ENCODE results near the gene SLC44A4.
"Not testable (repeated sequence)": the region's sequence is repeated elsewhere in the genome, so short reads cannot be mapped to it uniquely, and the experiment has no call there.

Gene SLC44A4

DNA sequence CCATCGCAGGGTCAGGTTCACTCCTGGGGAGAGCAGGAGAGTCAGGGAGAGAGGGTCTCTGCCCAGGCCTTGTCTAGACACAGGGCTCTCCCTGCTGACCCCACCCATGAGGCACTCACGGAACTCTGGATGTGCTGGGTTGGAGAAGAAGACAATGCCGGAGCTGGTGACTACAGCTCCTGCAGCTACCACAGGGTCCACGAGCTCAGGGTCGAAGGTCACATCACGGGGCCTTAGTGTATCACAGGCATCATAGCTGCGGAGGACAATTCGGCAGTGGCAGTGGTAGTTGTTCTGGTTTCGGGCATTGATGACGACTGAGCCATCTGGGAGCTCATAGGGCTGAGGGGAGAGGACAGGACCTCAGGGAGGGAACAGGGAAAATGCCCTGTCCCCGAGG lies 18.9 kb downstream of the SLC44A4 start:
- 95 to 97% methylated on average over 11 of the region's 11 CpGs for WGBS, 2 experiments

GRCh38 chr6:31858707-31859106 lies 20.1 kb downstream of the SLC44A4 start:
- Histone ChIP-seq H3K36me3 (ENCODE audit: control insufficient read depth, insufficient read depth, low read length) (peaks cover 7% of the 10 kb centered on the region), H3K4me3 (ENCODE audit: insufficient read depth, low read depth, low read length) (no peak overlapping the region), H3K4me1 (ENCODE audit: control insufficient read depth, insufficient read depth, low read length) (no peaks in the 10 kb centered on the region), H3K9me3 (ENCODE audit: control insufficient read depth, low read length) (no peaks in the 10 kb centered on the region), H3K27me3 (ENCODE audit: control insufficient read depth, insufficient read depth, low read length, poor library complexity, severe bottlenecking) (no peaks in the 10 kb centered on the region), H3K27ac (ENCODE audit: insufficient read depth, low read depth, low read length, poor library complexity, severe bottlenecking) (no peak overlapping the region)
- WGBS, 2 experiments = 94 to 96% methylated on average over 8 of the region's 8 CpGs

More for the DNA sequence above, 18.9 kb downstream of the SLC44A4 start:
- Histone ChIP-seq H3K27me3 (ENCODE audit: control insufficient read depth, insufficient read depth, low read length, poor library complexity, severe bottlenecking) (no peaks in the 10 kb centered on the region), H3K4me3 (ENCODE audit: insufficient read depth, low read depth, low read length) (no peak overlapping the region), H3K4me1 (ENCODE audit: control insufficient read depth, insufficient read depth, low read length) (peaks cover 3% of the 10 kb centered on the region), H3K27ac (ENCODE audit: insufficient read depth, low read depth, low read length, poor library complexity, severe bottlenecking) (no peak overlapping the region), H3K36me3 (ENCODE audit: control insufficient read depth, insufficient read depth, low read length) (peaks cover 7% of the 10 kb centered on the region), H3K9me3 (ENCODE audit: control insufficient read depth, low read length) (no peaks in the 10 kb centered on the region)

- not testable (repeated sequence) for H3K27me3 ChIP-seq (ENCODE audit: control insufficient read depth, insufficient read depth, low read length, poor library complexity, severe bottlenecking); H3K9me3 ChIP-seq (ENCODE audit: control insufficient read depth, low read length); H3K4me3 ChIP-seq (ENCODE audit: insufficient read depth, low read depth, low read length); H3K4me1 ChIP-seq (ENCODE audit: control insufficient read depth, insufficient read depth, low read length); H3K27ac ChIP-seq (ENCODE audit: insufficient read depth, low read depth, low read length, poor library complexity, severe bottlenecking); H3K36me3 ChIP-seq (ENCODE audit: control insufficient read depth, insufficient read depth, low read length)
- WGBS, 2 experiments = 94 to 96% methylated on average over 8 of the region's 8 CpGs
These were observed 21.0 kb downstream of the SLC44A4 start for GRCh38 chr6:31857774-31858173.

DNA sequence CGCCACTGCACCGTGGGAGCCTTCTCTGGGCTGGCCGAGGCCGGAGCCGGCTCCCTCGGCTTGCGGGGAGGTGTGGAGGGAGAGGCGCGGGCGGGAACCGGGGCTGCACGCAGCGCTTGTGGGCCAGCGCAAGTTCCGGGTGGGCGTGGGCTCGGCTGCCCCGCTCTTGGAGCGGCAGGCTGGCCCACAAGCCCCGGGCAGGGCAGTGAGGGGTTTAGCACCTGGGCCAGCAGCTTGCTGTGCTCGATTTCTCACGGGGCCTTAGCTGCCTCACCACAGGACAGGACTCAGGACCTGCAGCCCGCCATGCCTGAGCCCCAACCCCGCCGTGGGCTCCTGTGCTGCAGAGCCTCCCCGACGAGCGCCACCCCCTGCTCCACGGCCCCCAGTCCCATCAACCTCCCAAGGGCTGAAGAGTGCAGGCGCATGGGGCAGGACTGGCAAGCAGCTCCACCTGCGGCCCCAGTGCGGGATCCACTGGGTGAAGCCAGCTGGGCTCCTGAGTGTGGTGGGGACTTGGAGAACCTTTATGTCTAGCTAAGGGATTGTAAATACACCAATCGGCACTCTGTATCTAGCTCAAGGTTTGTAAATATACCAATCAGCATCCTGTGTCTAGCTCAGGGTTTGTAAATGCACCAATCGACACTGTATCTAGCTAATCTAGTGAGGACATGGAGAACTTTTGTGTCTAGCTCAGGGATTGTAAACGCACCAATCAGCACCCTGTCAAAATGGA lies 26.6 kb downstream of the SLC44A4 start:
- not testable (repeated sequence) for H3K36me3 ChIP-seq (ENCODE audit: control insufficient read depth, insufficient read depth, low read length); H3K4me3 ChIP-seq (ENCODE audit: insufficient read depth, low read depth, low read length); H3K27ac ChIP-seq (ENCODE audit: insufficient read depth, low read depth, low read length, poor library complexity, severe bottlenecking); H3K27me3 ChIP-seq (ENCODE audit: control insufficient read depth, insufficient read depth, low read length, poor library complexity, severe bottlenecking); H3K4me1 ChIP-seq (ENCODE audit: control insufficient read depth, insufficient read depth, low read length); H3K9me3 ChIP-seq (ENCODE audit: control insufficient read depth, low read length)
- 92 to 93% methylated on average over 35 of the region's 35 CpGs for WGBS, 2 experiments

GRCh38 chr6:31851485-31851832 lies 27.3 kb downstream of the SLC44A4 start:
- Histone ChIP-seq H3K27ac (ENCODE audit: insufficient read depth, low read depth, low read length, poor library complexity, severe bottlenecking) (no peak overlapping the region), H3K27me3 (ENCODE audit: control insufficient read depth, insufficient read depth, low read length, poor library complexity, severe bottlenecking) (no peaks in the 10 kb centered on the region), H3K4me1 (ENCODE audit: control insufficient read depth, insufficient read depth, low read length) (no peaks in the 10 kb centered on the region), H3K9me3 (ENCODE audit: control insufficient read depth, low read length) (no peaks in the 10 kb centered on the region), H3K36me3 (ENCODE audit: control insufficient read depth, insufficient read depth, low read length) (no peaks in the 10 kb centered on the region), H3K4me3 (ENCODE audit: insufficient read depth, low read depth, low read length) (no peak overlapping the region)
- 92 to 94% methylated on average over 2 of the region's 2 CpGs for WGBS, 2 experiments

GRCh38 chr6:31850765-31851484 lies 27.9 kb downstream of the SLC44A4 start:
- no peak overlapping the region for H3K27ac ChIP-seq (ENCODE audit: insufficient read depth, low read depth, low read length, poor library complexity, severe bottlenecking)
- H3K36me3 ChIP-seq (ENCODE audit: control insufficient read depth, insufficient read depth, low read length) = no peaks in the 10 kb centered on the region
- 97% methylated on average over 2 of the region's 2 CpGs for WGBS, 2 experiments

GRCh38 chr6:31847276-31847978 lies 31.4 kb downstream of the SLC44A4 start:
- no peaks in the 10 kb centered on the region for H3K9me3 ChIP-seq (ENCODE audit: control insufficient read depth, low read length)
- H3K4me1 ChIP-seq (ENCODE audit: control insufficient read depth, insufficient read depth, low read length) = no peaks in the 10 kb centered on the region
- WGBS, 2 experiments = 93 to 97% methylated on average over 2 of the region's 2 CpGs
- H3K27ac ChIP-seq (ENCODE audit: insufficient read depth, low read depth, low read length, poor library complexity, severe bottlenecking) = no peak overlapping the region
- no peaks in the 10 kb centered on the region for H3K36me3 ChIP-seq (ENCODE audit: control insufficient read depth, insufficient read depth, low read length)
- no peaks in the 10 kb centered on the region for H3K27me3 ChIP-seq (ENCODE audit: control insufficient read depth, insufficient read depth, low read length, poor library complexity, severe bottlenecking)
- no peak overlapping the region for H3K4me3 ChIP-seq (ENCODE audit: insufficient read depth, low read depth, low read length)

More at GRCh38 chr6:31850765-31851484, 27.9 kb downstream of the SLC44A4 start:
- H3K9me3 ChIP-seq (ENCODE audit: control insufficient read depth, low read length) = no peaks in the 10 kb centered on the region
- no peaks in the 10 kb centered on the region for H3K4me1 ChIP-seq (ENCODE audit: control insufficient read depth, insufficient read depth, low read length)
- H3K27me3 ChIP-seq (ENCODE audit: control insufficient read depth, insufficient read depth, low read length, poor library complexity, severe bottlenecking) = no peaks in the 10 kb centered on the region
- no peak overlapping the region for H3K4me3 ChIP-seq (ENCODE audit: insufficient read depth, low read depth, low read length)

GRCh38 chr6:31844507-31844906 lies 34.3 kb downstream of the SLC44A4 start:
- H3K4me3 ChIP-seq (ENCODE audit: insufficient read depth, low read depth, low read length) = no peak overlapping the region
- no peaks in the 10 kb centered on the region for H3K27me3 ChIP-seq (ENCODE audit: control insufficient read depth, insufficient read depth, low read length, poor library complexity, severe bottlenecking)
- H3K4me1 ChIP-seq (ENCODE audit: control insufficient read depth, insufficient read depth, low read length) = no peaks in the 10 kb centered on the region
- no peaks in the 10 kb centered on the region for H3K9me3 ChIP-seq (ENCODE audit: control insufficient read depth, low read length)
- H3K27ac ChIP-seq (ENCODE audit: insufficient read depth, low read depth, low read length, poor library complexity, severe bottlenecking) = no peak overlapping the region
- 93 to 95% methylated on average over 3 of the region's 3 CpGs for WGBS, 2 experiments
- H3K36me3 ChIP-seq (ENCODE audit: control insufficient read depth, insufficient read depth, low read length) = peaks cover 15% of the 10 kb centered on the region

DNA sequence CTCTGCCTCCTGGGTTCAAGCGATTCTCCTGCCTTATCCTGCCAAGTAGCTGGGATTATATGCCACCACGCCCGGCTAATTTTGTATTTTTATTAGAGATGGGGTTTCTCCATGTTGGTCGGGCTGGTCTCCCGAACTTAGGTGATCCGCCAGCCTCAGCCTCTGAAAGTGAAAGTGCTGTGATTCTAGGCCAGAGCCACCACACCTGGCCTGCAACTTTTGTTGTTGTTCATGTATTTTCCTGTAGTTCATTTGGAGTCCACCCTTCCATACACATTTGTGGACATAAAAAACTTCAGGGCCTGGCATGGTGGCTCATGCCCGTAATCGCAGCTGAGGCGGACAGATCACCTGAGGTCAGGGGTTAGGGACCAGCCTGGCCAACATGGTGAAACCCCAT lies 36.7 kb downstream of the SLC44A4 start:
- WGBS, 2 experiments = 92 to 97% methylated on average over 9 of the region's 9 CpGs
- peaks cover 38% of the 10 kb centered on the region for H3K36me3 ChIP-seq (ENCODE audit: control insufficient read depth, insufficient read depth, low read length)
- no peak overlapping the region for H3K27ac ChIP-seq (ENCODE audit: insufficient read depth, low read depth, low read length, poor library complexity, severe bottlenecking)
- peaks cover 9% of the 10 kb centered on the region for H3K4me1 ChIP-seq (ENCODE audit: control insufficient read depth, insufficient read depth, low read length)
- H3K27me3 ChIP-seq (ENCODE audit: control insufficient read depth, insufficient read depth, low read length, poor library complexity, severe bottlenecking) = no peaks in the 10 kb centered on the region
- H3K4me3 ChIP-seq (ENCODE audit: insufficient read depth, low read depth, low read length) = no peak overlapping the region
- H3K9me3 ChIP-seq (ENCODE audit: control insufficient read depth, low read length) = no peaks in the 10 kb centered on the region

GRCh38 chr6:31839779-31840126 lies 39.0 kb downstream of the SLC44A4 start:
- peaks cover 43% of the 10 kb centered on the region for H3K36me3 ChIP-seq (ENCODE audit: control insufficient read depth, insufficient read depth, low read length)
- H3K27me3 ChIP-seq (ENCODE audit: control insufficient read depth, insufficient read depth, low read length, poor library complexity, severe bottlenecking); H3K27ac ChIP-seq (ENCODE audit: insufficient read depth, low read depth, low read length, poor library complexity, severe bottlenecking); H3K4me3 ChIP-seq (ENCODE audit: insufficient read depth, low read depth, low read length); H3K9me3 ChIP-seq (ENCODE audit: control insufficient read depth, low read length): not testable (repeated sequence)
- H3K4me1 ChIP-seq (ENCODE audit: control insufficient read depth, insufficient read depth, low read length) = peaks cover 19% of the 10 kb centered on the region
- WGBS, 2 experiments = 94 to 96% methylated on average over 8 of the region's 8 CpGs
